Measurements from ENCODE around the gene SOX15.

SOX15 gene

DNA sequence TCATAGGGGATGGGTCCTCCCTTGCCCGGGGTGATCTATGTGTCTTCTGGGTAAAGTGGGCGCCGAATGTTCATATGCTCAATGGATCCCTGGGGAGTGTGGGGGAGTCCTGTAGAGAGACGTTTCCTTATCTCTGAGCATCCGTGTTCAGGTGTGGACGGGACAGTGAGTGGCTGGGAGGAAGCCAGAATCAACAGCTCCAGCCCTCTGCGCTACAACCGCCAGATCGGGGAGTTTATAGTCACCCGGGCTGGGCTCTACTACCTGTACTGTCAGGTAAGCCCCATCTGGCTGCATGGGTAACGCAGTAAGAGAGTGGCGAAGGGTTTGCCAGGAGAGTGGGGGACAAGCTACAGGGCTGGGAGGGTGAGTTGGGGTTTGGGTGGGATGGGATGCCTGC lies 33.3 kb downstream of the SOX15 start:
- DNase-seq: no peak

GRCh38 chr17:7555320-7555948 lies 34.5 kb downstream of the SOX15 start:
- no peak for DNase-seq

GRCh38 chr17:7553356-7553755 lies 36.5 kb downstream of the SOX15 start:
- no peak for DNase-seq

DNA sequence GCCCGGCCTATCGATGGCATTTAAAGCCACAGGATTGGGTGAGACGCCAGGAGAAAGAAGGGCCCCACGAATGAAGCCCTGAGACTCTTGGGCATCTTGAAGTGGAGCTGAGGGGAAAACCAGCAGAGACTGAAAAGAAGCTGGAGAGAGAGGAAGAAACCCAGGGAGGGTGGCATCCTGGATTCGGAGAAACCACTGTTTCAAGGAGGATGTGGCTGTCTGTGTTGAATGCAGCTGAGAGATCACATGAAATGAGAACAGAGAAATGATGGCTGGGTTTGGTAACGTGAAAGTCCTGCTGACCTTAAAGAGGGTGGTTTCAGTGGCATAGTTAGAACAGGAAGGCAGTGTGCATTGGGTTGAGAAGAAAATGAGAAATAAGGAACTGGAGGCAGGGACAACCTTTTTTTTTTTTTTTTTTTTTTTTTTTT lies 37.3 kb downstream of the SOX15 start:
- no peak for DNase-seq

DNA sequence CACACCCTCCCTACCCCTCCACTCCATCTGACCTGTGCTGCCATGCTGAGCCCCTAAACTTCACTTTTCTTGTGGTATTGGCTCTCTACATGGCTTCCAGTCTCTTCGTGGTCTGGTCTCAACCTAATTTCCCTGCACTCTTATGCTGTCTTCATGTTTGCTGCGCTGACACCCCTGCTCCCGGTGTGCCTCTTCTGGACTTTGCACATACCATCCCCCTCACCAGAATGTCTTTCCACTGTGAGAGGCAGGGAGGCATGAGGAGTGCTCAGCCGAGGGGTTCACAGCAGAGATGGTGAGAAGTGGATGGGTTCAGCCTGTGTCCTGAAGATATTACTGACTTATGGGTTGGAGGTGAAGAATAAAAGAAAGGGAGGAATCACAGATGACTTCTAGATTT lies 38.5 kb downstream of the SOX15 start:
- DNase-seq: no peak

DNA sequence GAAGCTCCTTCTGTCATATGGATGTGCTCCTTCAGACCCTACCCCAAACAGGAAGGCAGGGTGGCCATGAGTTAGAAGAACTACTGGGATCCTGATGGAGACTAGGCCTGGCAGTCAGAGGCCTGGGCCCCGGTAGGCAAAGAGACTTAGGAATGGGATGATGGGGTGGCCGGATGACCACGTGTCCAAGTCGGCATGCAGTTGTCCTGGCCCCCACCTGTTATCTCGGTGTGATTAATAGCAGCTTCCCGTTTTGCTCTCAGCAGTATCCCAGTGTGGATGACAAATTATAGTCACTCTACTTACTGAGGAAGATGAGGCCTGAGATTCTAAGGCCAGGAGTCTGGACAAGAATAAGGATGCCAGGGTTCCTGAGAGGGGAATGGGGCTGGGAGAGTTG lies 39.5 kb downstream of the SOX15 start:
- DNase-seq: no peak

GRCh38 chr17:7549401-7550055 lies 40.4 kb downstream of the SOX15 start:
- DNase-seq: no peak

- no peak for DNase-seq
Observed at GRCh38 chr17:7548585-7549400, 41.1 kb downstream of the SOX15 start, which contains the start of gene TNFSF12. TNFSF12 (plus strand) TSS chr17:7549058; CDS start chr17:7549154, 96 bp downstream.

DNA sequence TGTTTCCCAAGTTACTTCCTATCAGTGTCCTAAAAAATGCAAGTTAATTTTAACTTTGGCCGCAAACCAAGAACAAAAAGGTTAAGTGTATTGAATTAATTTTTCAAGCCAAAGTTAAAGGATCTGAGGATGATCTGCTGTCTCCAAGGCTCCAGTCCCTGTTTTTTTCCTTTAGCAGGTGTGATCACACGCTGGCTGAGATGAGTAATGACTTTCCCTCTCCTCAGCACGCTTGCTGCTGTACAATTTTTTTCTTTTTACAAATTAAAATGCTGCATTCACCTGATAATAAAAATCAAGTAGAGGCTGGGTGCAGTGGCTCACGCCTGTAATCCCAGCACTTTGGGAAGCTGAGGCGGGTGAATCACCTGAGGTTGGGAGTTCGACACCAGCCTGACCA lies 45.0 kb downstream of the SOX15 start:
- DNase-seq: no peak

- no peak for DNase-seq
Observed at GRCh38 chr17:7541074-7541621, 48.7 kb downstream of the SOX15 start.

DNA sequence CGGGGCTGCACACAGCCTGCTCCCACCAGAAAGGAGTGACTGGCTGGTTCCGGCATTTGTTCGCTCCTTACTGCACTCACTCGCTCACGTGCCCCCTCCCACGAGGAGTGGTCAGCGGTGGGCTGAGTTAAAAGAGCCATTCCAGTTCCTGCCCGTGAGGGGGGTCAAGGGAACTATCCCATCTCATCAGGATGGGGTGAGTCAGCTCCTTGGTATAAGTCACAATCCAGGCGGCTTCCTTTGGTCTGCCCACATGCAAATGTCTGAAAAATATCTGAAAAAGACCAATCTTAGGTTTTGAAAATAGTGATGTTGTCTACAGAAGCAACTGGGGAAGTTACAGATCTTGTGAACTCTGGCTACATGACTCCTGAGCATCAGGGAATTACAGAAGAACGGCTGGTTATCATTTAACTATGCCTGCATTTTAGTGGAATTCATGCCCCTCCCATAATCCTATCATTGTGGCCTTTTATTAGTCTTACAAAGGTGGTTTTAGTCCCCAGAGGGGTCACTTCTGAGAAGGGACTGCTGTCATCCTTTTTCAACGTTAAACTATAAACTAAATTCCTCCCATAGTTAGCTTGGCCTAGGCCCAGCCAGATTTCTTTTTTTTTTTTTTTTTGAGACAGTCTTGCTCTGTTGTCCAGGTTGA lies 50.9 kb downstream of the SOX15 start:
- DNase-seq: no peak

Measured in NCI-H1417 treated with DMSO at 0.1 percent for 48 hours (cell line).